HFFc6 (cell line): ENCODE results near the gene FAM81B. TPM values are rescaled to one million over a fixed set of nuclear protein-coding genes. Genes with fewer than 3 reads are reported as not detected.

Experiments used
- DNase-seq: peaks from one replicate; pipeline ENCODE4 v3.0.0-alpha.2; 2018
- H3K27ac Mint-ChIP-seq: 2 replicates; pipeline ENCODE4 v1.8.0; 2020; ENCODE audit warnings: mild to moderate bottlenecking, mixed read lengths
- H3K27me3 Mint-ChIP-seq: 2 replicates; pipeline ENCODE4 v1.8.0; 2021; ENCODE audit warnings: mild to moderate bottlenecking, moderate library complexity, mixed read lengths; ENCODE audit not compliant: insufficient read depth
- H3K36me3 Mint-ChIP-seq: 2 replicates; pipeline ENCODE4 v1.8.0; 2021; ENCODE audit warnings: low read depth, mixed read lengths
- H3K4me1 Mint-ChIP-seq: 2 replicates; pipeline ENCODE4 v1.8.0; 2020; ENCODE audit warnings: low read depth, mixed read lengths
- H3K4me3 Mint-ChIP-seq: 2 replicates; pipeline ENCODE4 v1.8.0; 2020; ENCODE audit warnings: mild to moderate bottlenecking, moderate library complexity, mixed read lengths
- H3K9me3 Mint-ChIP-seq: 2 replicates; pipeline ENCODE4 v1.8.0; 2020; ENCODE audit warnings: mild to moderate bottlenecking, mixed read lengths
- total RNA-seq, 6 experiments: library from RNA; stranded (reverse); fragmentation: NEBNext Ultra II Directional; extraction: Animal tissue kit (Norgen Biotek cat#: 25700); gene quantifications; 2 replicates in 1 of 6; 3 replicates in 5 of 6; pipeline ENCODE4 v1.2.3, GENCODE V29; 2021
- TF ChIP-seq, protein P1 (sequence below): fragments of 200-600 bp; sonication (generic); IDR thresholded peaks from 2 replicates; pipeline ENCODE4 v1.5.0; 2021; ENCODE audit warnings: antibody characterized with exemption, mild to moderate bottlenecking

FAM81B gene
- total RNA-seq, 6 experiments from 2014 or later = not detected

DNA sequence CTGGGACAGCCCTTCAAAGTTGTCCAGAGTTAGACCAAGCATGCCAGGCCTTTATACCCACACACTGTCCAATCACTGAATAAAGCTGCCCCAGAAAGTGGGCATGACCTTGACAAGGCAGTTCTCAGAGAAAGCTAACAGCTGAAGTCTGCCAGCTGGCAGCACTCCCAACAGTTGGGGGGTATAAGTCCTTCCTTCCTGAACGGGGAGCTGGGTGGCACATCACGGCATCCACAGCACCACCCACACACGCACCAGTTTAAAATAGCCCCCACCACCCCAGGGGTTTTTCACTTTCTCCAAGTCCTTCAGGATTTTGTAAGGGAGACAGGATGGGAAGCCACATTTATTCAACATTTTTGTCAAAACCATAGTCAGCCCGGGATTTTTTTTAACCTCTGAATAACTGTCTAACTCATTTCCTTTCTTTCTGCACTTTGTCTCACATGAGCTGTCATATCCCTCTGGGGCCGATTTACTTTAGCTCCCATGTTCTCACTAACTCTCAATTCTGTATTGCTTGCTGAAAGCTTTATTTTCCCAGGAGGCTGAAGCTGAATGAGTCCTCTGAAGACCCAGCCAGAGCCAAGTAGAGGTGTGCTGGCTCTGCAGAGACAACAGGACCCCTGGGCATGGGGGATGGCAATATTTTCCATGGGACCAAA is 15.4 kb downstream of the FAM81B start:
- DNase-seq = no peak
- Mint-ChIP-seq H3K27ac (no peak overlapping the region), H3K4me3 (no peak overlapping the region), H3K36me3 (no peaks in the 10 kb centered on the region), H3K4me1 (peaks cover 6% of the 10 kb centered on the region), H3K9me3 (no peaks in the 10 kb centered on the region), H3K27me3 (peaks cover 3% of the 10 kb centered on the region)
- TF ChIP-seq, protein P1, sequence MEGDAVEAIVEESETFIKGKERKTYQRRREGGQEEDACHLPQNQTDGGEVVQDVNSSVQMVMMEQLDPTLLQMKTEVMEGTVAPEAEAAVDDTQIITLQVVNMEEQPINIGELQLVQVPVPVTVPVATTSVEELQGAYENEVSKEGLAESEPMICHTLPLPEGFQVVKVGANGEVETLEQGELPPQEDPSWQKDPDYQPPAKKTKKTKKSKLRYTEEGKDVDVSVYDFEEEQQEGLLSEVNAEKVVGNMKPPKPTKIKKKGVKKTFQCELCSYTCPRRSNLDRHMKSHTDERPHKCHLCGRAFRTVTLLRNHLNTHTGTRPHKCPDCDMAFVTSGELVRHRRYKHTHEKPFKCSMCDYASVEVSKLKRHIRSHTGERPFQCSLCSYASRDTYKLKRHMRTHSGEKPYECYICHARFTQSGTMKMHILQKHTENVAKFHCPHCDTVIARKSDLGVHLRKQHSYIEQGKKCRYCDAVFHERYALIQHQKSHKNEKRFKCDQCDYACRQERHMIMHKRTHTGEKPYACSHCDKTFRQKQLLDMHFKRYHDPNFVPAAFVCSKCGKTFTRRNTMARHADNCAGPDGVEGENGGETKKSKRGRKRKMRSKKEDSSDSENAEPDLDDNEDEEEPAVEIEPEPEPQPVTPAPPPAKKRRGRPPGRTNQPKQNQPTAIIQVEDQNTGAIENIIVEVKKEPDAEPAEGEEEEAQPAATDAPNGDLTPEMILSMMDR = no peak

GRCh38 chr5:95410279-95410678 is 19.1 kb downstream of the FAM81B start:
- DNase-seq = no peak
- H3K4me1 Mint-ChIP-seq = peaks cover 6% of the 10 kb centered on the region
- peaks cover 13% of the 10 kb centered on the region for H3K27me3 Mint-ChIP-seq
- H3K36me3 Mint-ChIP-seq = no peaks in the 10 kb centered on the region
- no peak overlapping the region for H3K4me3 Mint-ChIP-seq
- no peak overlapping the region for H3K27ac Mint-ChIP-seq
- TF ChIP-seq, protein P1 = no peak
- no peaks in the 10 kb centered on the region for H3K9me3 Mint-ChIP-seq

DNA sequence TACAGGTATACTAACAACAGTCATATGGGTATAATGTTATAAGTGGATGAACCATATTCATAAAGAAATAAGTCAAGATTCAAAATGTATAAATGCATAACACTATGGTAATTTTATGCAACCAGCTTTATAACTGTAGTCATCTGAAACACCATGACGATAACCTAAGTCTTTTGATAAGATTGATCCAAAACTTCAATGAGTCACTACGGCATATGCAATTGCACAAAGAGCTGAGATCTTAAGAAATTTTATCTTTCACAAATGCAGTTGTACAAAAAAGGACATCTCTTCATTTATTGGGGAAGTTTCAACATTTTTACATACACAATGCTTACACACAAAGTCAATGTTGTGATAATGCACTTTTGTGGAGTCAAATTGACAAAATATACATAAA is 20.3 kb downstream of the FAM81B start:
- TF ChIP-seq, protein P1 = no peak
- Mint-ChIP-seq H3K4me3 (no peak overlapping the region), H3K27ac (no peak overlapping the region), H3K36me3 (no peaks in the 10 kb centered on the region), H3K9me3 (no peaks in the 10 kb centered on the region), H3K27me3 (peaks cover 13% of the 10 kb centered on the region), H3K4me1 (peaks cover 4% of the 10 kb centered on the region)
- DNase-seq = no peak

DNA sequence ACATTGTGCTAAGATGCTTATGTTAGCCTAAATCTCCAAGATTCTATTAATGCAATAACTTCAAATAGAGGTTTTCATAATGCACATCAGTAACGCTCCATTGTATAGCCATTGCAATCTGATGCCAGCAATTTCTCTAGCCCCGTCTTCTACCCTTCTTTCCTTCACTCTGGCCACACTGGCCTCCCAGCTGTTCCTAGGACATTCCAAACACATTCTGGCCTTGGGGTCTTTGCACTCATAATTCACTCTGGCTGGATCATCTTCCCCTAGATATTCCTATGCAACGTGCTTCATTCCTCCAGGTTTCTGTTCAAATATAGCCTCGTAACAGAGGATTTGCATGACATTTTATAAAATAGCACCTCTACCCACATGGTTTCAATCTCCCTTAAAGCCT is 23.3 kb downstream of the FAM81B start:
- H3K27ac Mint-ChIP-seq = no peak overlapping the region
- H3K36me3 Mint-ChIP-seq = no peaks in the 10 kb centered on the region
- peaks cover 10% of the 10 kb centered on the region for H3K27me3 Mint-ChIP-seq
- H3K4me1 Mint-ChIP-seq = no peaks in the 10 kb centered on the region
- H3K4me3 Mint-ChIP-seq = no peak overlapping the region
- H3K9me3 Mint-ChIP-seq = no peaks in the 10 kb centered on the region
- TF ChIP-seq, protein P1 = no peak
- DNase-seq = no peak

- TF ChIP-seq, protein P1 = no peak
- Mint-ChIP-seq H3K4me1 (no peaks in the 10 kb centered on the region), H3K9me3 (no peaks in the 10 kb centered on the region), H3K27ac (no peak overlapping the region), H3K4me3 (peak overlapping the region; percentile 21; the same call in 1 of the 2 replicates), H3K27me3 (peaks cover 12% of the 10 kb centered on the region), H3K36me3 (no peaks in the 10 kb centered on the region)
- peak; percentile 3 for DNase-seq
Measured at GRCh38 chr5:95417971-95418370, 26.8 kb downstream of the FAM81B start.
